Tibial nerve (tissue), 4 donors: Measurements from ENCODE around the gene TRAPPC2L.

ENCODE experiments used
- EP300 ChIP-seq, 2 donors: sonication (generic); formaldehyde crosslinking; IDR thresholded peaks; one replicate each; pipeline ENCODE4 v1.6.1; 2017; ENCODE audit warnings: antibody characterized with exemption in 2 of 2, mild to moderate bottlenecking in 1 of 2
- POLR2A ChIP-seq, 2 donors: fragments of 450-650 bp; IDR thresholded peaks; one replicate each; pipeline ENCODE4 v1.6.1; 2017; ENCODE audit warnings: antibody characterized with exemption in 2 of 2, mild to moderate bottlenecking in 2 of 2, moderate library complexity in 2 of 2
- TF ChIP-seq, protein P1 (sequence below), 5 experiments: fragments of 200-600 bp in 3 of 5; fragments of 450-650 bp in 2 of 5; sonication (generic) in 3 of 5; IDR thresholded peaks; one replicate each; pipeline ENCODE4 v1.5.1; 2016 to 2019; ENCODE audit warnings: antibody characterized with exemption in 5 of 5, mild to moderate bottlenecking in 3 of 5, moderate library complexity in 2 of 5

DNA sequence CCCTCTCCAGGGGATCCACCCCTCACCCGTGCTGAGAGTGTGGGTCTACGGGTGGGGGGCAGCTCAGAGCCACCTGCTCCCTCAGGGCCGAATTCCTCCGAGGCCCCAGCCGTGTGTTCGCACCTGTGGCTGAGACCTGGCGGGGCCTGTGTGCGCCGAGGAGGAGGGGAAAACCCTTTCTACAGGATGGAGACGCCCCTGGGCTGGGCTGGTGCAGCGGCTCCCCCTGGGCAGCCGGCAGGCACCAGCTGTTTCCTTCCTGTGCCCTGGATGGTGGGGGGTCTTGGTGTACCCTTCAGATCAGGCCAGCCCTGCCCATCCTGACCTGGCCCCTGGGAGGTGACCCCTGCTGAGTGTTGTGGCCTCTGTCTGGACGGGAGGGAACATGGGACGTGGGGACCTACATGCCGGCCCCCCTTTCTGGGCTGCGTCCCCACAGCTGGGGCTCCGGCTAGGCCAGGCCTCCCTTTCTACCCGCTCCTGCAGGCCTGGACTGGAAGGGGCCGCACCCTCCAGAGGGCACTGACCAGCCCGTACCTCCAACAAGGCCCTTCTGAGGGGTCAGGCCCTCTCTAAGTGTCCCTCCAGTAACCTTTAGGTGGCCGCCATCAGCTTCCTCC lies 37.9 kb downstream of the TRAPPC2L start:
- TF ChIP-seq POLR2A (IDR thresholded peaks at IDR 0.05) (no peak), EP300 (IDR thresholded peaks at IDR 0.05) (no peak)
- TF ChIP-seq, protein P1, sequence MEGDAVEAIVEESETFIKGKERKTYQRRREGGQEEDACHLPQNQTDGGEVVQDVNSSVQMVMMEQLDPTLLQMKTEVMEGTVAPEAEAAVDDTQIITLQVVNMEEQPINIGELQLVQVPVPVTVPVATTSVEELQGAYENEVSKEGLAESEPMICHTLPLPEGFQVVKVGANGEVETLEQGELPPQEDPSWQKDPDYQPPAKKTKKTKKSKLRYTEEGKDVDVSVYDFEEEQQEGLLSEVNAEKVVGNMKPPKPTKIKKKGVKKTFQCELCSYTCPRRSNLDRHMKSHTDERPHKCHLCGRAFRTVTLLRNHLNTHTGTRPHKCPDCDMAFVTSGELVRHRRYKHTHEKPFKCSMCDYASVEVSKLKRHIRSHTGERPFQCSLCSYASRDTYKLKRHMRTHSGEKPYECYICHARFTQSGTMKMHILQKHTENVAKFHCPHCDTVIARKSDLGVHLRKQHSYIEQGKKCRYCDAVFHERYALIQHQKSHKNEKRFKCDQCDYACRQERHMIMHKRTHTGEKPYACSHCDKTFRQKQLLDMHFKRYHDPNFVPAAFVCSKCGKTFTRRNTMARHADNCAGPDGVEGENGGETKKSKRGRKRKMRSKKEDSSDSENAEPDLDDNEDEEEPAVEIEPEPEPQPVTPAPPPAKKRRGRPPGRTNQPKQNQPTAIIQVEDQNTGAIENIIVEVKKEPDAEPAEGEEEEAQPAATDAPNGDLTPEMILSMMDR (IDR thresholded peaks at IDR 0.05), result no peak
